HG02588 (cell line): ENCODE data around the gene DTWD2.

Experiments used
- ATAC-seq: cut with Tn5 transposase; IDR thresholded peaks from one replicate; pipeline ENCODE4 v1.9.1; 2021; ENCODE audit warnings: mild to moderate bottlenecking, moderate library complexity; ENCODE audit not compliant: unreplicated experiment

DTWD2 gene

GRCh38 chr5:118789366-118789765 lies 199.0 kb downstream of the DTWD2 start:
- no peak for ATAC-seq

- ATAC-seq, result no peak
These were observed 200.0 kb downstream of the DTWD2 start for GRCh38 chr5:118788351-118788750.
